Right lobe of liver (tissue), 6 donors: ENCODE data around the gene AKAP10. TPM values are rescaled to one million over a fixed set of nuclear protein-coding genes. Genes with fewer than 3 reads are reported as not detected.

Experiments
- ATAC-seq, 4 donors: fragments of 200-7000 bp; cut with Tn5 transposase; one replicate each; pipeline ENCODE4 v1.9.1; 2020; ENCODE audit warnings: mild to moderate bottlenecking in 4 of 4, moderate library complexity in 4 of 4
- DNase-seq, 3 donors: peaks; one replicate each; pipeline ENCODE4 v3.0.0-alpha.2; 2020
- H3K27ac ChIP-seq, 3 donors: fragments of 200-600 bp; one replicate each; pipeline ENCODE4 v1.8.0; 2022
- H3K27me3 ChIP-seq, 2 donors: fragments of 200-600 bp; one replicate each; pipeline ENCODE4 v1.8.0; 2022
- H3K36me3 ChIP-seq, 4 donors: fragments of 200-600 bp; sonication (generic) in 1 of 4; one replicate each; pipeline versions ENCODE4 v1.5.1 to v1.8.0; 2017 to 2022; ENCODE audit warnings: control low read depth in 1 of 4
- H3K4me1 ChIP-seq, 4 donors: fragments of 200-600 bp; sonication (generic) in 1 of 4; one replicate each; pipeline versions ENCODE4 v1.5.1 to v1.8.0; 2017 to 2022; ENCODE audit warnings: control low read depth in 1 of 4
- H3K4me3 ChIP-seq, 3 donors: fragments of 200-600 bp; one replicate each; pipeline ENCODE4 v1.8.0; 2022
- H3K9me3 ChIP-seq, 4 donors: fragments of 200-600 bp; sonication (generic) in 1 of 4; one replicate each; pipeline versions ENCODE4 v1.5.1 to v1.8.0; 2017 to 2022; ENCODE audit warnings: control low read depth in 1 of 4
- POLR2A ChIP-seq: fragments of 450-650 bp; IDR thresholded peaks from one replicate; pipeline ENCODE4 v1.6.1; 2017; ENCODE audit warnings: antibody characterized with exemption, mild to moderate bottlenecking
- WGBS: methylation state at CpG from one replicate; pipeline ENCODE4 v1.1.6; 2018; ENCODE audit warnings: low coverage, low lambda C conversion rate; ENCODE audit not compliant: insufficient coverage; ENCODE audit errors: missing lambda C conversion rate; 5-methylcytosine and 5-hydroxymethylcytosine counted together
- intact Hi-C, 2 donors: fragments of 100-400 bp; cut with DNase I; formaldehyde crosslinking; loops; one replicate each; pipeline versions ENCODE4 v1.11.2 to v1.14.1; 2022
- total RNA-seq, 6 experiments: library from RNA; depleted of rRNA in 2 of 6; stranded (reverse); fragments of >200 nt in 2 of 6; fragmentation: NEBNext Ultra II Directional in 3 of 6; extraction: Animal tissue kit (Norgen Biotek cat#: 25700) in 3 of 6; gene quantifications; one replicate each; pipeline versions ENCODE4 v1.1.0 to v1.2.4, GENCODE V29; 2016 to 2023
- TF ChIP-seq, protein P1 (sequence below), 4 donors: fragments of 200-600 bp in 3 of 4; fragments of 450-650 bp in 1 of 4; IDR thresholded peaks; one replicate each; pipeline versions ENCODE4 v1.5.1 to v1.8.0; 2016 to 2022; ENCODE audit warnings: antibody characterized with exemption in 4 of 4, mild to moderate bottlenecking in 2 of 4
- donor health status: DM: no; HTN: yes; CAD: no.
- donor health status: DM: no; HTN: no; CAD: no.
- donor health status: DM: no; HTN: no; CAD: no.
- donor health status: DM: no; HTN: yes; CAD: no.
- donor health status: DM: no; HTN: yes; CAD: no.

The AKAP10 gene
- total RNA-seq, 6 experiments from 2014 or later = 8.6 to 13.1 (median 10.6) TPM

DNA sequence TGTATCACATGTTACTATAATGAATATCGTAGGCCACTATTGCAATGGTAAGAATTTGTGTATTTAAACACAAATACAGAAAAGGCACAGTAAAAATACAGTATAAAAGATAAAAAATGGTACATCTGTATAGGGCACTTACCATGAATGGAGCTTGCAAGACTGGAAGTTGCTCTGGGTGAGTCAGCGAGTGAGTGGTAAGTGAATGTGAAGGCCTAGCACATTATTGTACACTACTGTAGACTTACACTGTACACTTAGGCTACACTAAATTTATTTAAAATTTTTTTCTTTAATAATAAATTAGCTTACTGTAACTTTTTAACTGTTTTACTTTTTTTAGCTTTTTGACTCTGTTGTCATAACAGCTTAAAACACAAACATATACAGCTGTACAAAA is 42.5 kb downstream of the AKAP10 start:
- peaks cover 6 to 62% (median 20%) of the 10 kb centered on the region in 4 donors for H3K36me3 ChIP-seq
- intact Hi-C loops = no loop called here

DNA sequence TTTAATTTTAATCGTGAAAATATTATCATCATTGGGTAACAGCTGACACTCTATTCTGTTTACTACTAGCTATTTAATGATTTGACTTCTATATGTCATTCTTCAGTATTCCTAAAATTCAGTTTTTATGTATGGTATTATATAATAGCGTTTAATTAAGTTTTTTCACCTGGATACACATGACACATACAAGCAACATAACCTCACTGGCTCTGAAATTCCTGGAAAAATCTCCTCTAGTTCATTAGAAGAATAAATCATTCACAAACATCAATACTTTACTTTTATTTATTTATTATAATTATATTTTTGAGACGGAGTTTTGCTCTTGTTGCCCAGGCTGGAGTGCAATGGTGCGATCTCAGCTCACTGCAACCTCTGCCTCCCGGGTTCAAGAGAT is 44.0 kb downstream of the AKAP10 start:
- Histone ChIP-seq H3K27ac (no peak overlapping the region), H3K36me3 (peaks cover 6 to 68% (median 20%) of the 10 kb centered on the region in 4 donors), H3K27me3 (no peaks in the 10 kb centered on the region), H3K9me3 (no peaks in the 10 kb centered on the region), H3K4me3 (no peak overlapping the region), H3K4me1 (peaks cover 0 to 13% (median 0%) of the 10 kb centered on the region in 4 donors)
- DNase-seq = no peak
- intact Hi-C loops = no loop called here
- TF ChIP-seq, protein P1, sequence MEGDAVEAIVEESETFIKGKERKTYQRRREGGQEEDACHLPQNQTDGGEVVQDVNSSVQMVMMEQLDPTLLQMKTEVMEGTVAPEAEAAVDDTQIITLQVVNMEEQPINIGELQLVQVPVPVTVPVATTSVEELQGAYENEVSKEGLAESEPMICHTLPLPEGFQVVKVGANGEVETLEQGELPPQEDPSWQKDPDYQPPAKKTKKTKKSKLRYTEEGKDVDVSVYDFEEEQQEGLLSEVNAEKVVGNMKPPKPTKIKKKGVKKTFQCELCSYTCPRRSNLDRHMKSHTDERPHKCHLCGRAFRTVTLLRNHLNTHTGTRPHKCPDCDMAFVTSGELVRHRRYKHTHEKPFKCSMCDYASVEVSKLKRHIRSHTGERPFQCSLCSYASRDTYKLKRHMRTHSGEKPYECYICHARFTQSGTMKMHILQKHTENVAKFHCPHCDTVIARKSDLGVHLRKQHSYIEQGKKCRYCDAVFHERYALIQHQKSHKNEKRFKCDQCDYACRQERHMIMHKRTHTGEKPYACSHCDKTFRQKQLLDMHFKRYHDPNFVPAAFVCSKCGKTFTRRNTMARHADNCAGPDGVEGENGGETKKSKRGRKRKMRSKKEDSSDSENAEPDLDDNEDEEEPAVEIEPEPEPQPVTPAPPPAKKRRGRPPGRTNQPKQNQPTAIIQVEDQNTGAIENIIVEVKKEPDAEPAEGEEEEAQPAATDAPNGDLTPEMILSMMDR (IDR thresholded peaks at IDR 0.05) = no peak
- no peak for TF ChIP-seq POLR2A
- WGBS = 97% methylated on average over 5 of the region's 5 CpGs
- no peak for ATAC-seq

More for the DNA sequence above, 42.5 kb downstream of the AKAP10 start:
- H3K4me3 ChIP-seq = no peak overlapping the region
- no peak for DNase-seq
- peaks cover 0 to 13% (median 0%) of the 10 kb centered on the region in 4 donors for H3K4me1 ChIP-seq
- WGBS = 92% methylated on average over 2 of the region's 2 CpGs
- no peaks in the 10 kb centered on the region for H3K9me3 ChIP-seq
- H3K27me3 ChIP-seq = no peaks in the 10 kb centered on the region
- TF ChIP-seq, protein P1 (IDR thresholded peaks at IDR 0.05) = no peak
- TF ChIP-seq POLR2A = no peak
- ATAC-seq = no peak
- H3K27ac ChIP-seq = no peak overlapping the region

DNA sequence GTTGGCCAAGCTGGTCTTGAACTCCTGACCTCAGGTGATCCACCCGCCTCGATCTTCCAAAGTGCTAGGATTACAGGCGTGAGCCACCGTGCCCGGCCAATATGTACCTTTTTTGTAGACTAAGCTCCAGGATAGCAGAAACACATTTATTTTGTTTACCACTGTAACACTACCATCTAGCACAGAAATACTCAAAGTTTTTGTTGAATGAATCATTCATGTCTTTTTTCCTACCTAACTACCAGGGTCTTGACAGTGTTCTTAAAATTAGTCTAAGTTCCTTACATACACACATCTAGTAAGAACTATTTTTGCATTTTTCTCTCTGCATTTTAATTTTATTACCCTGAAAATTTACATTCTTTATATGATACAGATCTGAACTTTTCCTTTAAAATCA is 44.4 kb downstream of the AKAP10 start:
- H3K4me3 ChIP-seq = no peak overlapping the region
- H3K27ac ChIP-seq = no peak overlapping the region
- no peak for ATAC-seq
- H3K4me1 ChIP-seq = peaks cover 0 to 11% (median 0%) of the 10 kb centered on the region in 4 donors
- DNase-seq = no peak
- intact Hi-C loops = no loop called here
- H3K36me3 ChIP-seq = peaks cover 6 to 72% (median 20%) of the 10 kb centered on the region in 4 donors
- 90% methylated on average over 3 of the region's 5 CpGs for WGBS
- H3K27me3 ChIP-seq = no peaks in the 10 kb centered on the region
- H3K9me3 ChIP-seq = no peaks in the 10 kb centered on the region
- no peak for TF ChIP-seq POLR2A
- TF ChIP-seq, protein P1 (IDR thresholded peaks at IDR 0.05) = no peak

DNA sequence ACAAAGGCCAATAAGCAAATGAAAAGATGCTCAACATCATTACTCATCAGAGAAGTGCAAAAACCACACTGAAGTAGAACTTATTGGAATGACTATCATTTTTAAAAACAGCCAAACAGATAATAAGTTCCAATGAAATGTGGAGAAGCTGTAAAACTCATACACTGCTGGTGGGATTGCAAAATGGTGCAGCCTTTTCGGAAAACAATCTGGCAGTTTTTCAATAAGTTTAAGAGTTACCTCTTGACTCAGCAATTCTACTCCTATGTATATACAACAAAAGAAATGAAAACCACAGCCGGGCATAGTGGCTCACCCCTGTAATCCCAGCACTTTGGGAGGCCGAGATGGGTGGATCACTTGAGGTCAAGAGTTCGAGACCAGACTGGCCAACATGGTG is 49.3 kb downstream of the AKAP10 start:
- Histone ChIP-seq H3K36me3 (peaks cover 6 to 66% (median 12%) of the 10 kb centered on the region in 4 donors), H3K4me1 (no peaks in the 10 kb centered on the region), H3K9me3 (no peaks in the 10 kb centered on the region), H3K27me3 (no peaks in the 10 kb centered on the region), H3K4me3 (no peak overlapping the region), H3K27ac (no peak overlapping the region)
- TF ChIP-seq, protein P1 (IDR thresholded peaks at IDR 0.05) = no peak
- TF ChIP-seq POLR2A = no peak
- WGBS = 79% methylated on average over 4 of the region's 4 CpGs
- intact Hi-C loops = no loop called here
- ATAC-seq = no peak
- no peak for DNase-seq
